ENCODE data around the gene CPNE4.

CPNE4 gene

GRCh38 chr3:131922356-131922755 is 112.5 kb downstream of the CPNE4 start:
- no peaks in the 10 kb centered on the region for H3K36me3 ChIP-seq (ENCODE audit: insufficient read depth, low read length)
- H3K4me3 ChIP-seq: no peak overlapping the region
- no peak for TF ChIP-seq POLR2AphosphoS5 (IDR thresholded peaks at IDR 0.05; ENCODE audit: borderline replicate concordance, low read depth, low read length)
- TF ChIP-seq EZH2 (IDR thresholded peaks at IDR 0.05): no peak
- no peak for TF ChIP-seq FOXP2 (optimal IDR thresholded peaks at IDR 0.05; ENCODE audit: control extremely low read depth, extremely low read length, insufficient read depth)
- no peak for DNase-seq (ENCODE audit: low read depth, low spot score)
- H3K27ac ChIP-seq: no peak overlapping the region
- H3K9ac ChIP-seq (ENCODE audit: insufficient read length): no peak overlapping the region
- no peaks in the 10 kb centered on the region for H3K9me3 ChIP-seq (ENCODE audit: low read depth, low read length)

- Histone ChIP-seq H3K4me3 (no peak overlapping the region), H3K27ac (no peak overlapping the region), H3K9ac (ENCODE audit: insufficient read length) (no peak overlapping the region), H3K36me3 (ENCODE audit: insufficient read depth, low read length) (no peaks in the 10 kb centered on the region), H3K9me3 (ENCODE audit: low read depth, low read length) (no peaks in the 10 kb centered on the region)
- no peak for TF ChIP-seq FOXP2 (optimal IDR thresholded peaks at IDR 0.05; ENCODE audit: control extremely low read depth, extremely low read length, insufficient read depth)
- no peak for TF ChIP-seq POLR2AphosphoS5 (IDR thresholded peaks at IDR 0.05; ENCODE audit: borderline replicate concordance, low read depth, low read length)
- TF ChIP-seq EZH2 (IDR thresholded peaks at IDR 0.05): no peak
- no peak for DNase-seq (ENCODE audit: low read depth, low spot score)
These were observed 117.8 kb downstream of the CPNE4 start for GRCh38 chr3:131917006-131917405.

- H3K36me3 ChIP-seq (ENCODE audit: insufficient read depth, low read length): no peaks in the 10 kb centered on the region
- no peak overlapping the region for H3K9ac ChIP-seq (ENCODE audit: insufficient read length)
- H3K4me3 ChIP-seq: no peak overlapping the region
- DNase-seq (ENCODE audit: low read depth, low spot score): no peak
- no peak overlapping the region for H3K27ac ChIP-seq
- no peaks in the 10 kb centered on the region for H3K9me3 ChIP-seq (ENCODE audit: low read depth, low read length)
- no peak for TF ChIP-seq EZH2 (IDR thresholded peaks at IDR 0.05)
- no peak for TF ChIP-seq POLR2AphosphoS5 (IDR thresholded peaks at IDR 0.05; ENCODE audit: borderline replicate concordance, low read depth, low read length)
- no peak for TF ChIP-seq FOXP2 (optimal IDR thresholded peaks at IDR 0.05; ENCODE audit: control extremely low read depth, extremely low read length, insufficient read depth)
These were observed 120.6 kb downstream of the CPNE4 start for GRCh38 chr3:131914090-131914691.

- no peak overlapping the region for H3K4me3 ChIP-seq
- TF ChIP-seq EZH2 (IDR thresholded peaks at IDR 0.05) (no peak), FOXP2 (optimal IDR thresholded peaks at IDR 0.05; ENCODE audit: control extremely low read depth, extremely low read length, insufficient read depth) (no peak), POLR2AphosphoS5 (IDR thresholded peaks at IDR 0.05; ENCODE audit: borderline replicate concordance, low read depth, low read length) (no peak)
- H3K9ac ChIP-seq (ENCODE audit: insufficient read length): no peak overlapping the region
- H3K27ac ChIP-seq: no peak overlapping the region
- no peak for DNase-seq (ENCODE audit: low read depth, low spot score)
- no peaks in the 10 kb centered on the region for H3K36me3 ChIP-seq (ENCODE audit: insufficient read depth, low read length)
- no peaks in the 10 kb centered on the region for H3K9me3 ChIP-seq (ENCODE audit: low read depth, low read length)
These were observed 122.6 kb downstream of the CPNE4 start for GRCh38 chr3:131912255-131912654.

- Histone ChIP-seq H3K4me3 (no peak overlapping the region), H3K27ac (no peak overlapping the region), H3K36me3 (ENCODE audit: insufficient read depth, low read length) (no peaks in the 10 kb centered on the region), H3K9ac (ENCODE audit: insufficient read length) (no peak overlapping the region), H3K9me3 (ENCODE audit: low read depth, low read length) (no peaks in the 10 kb centered on the region)
- peak; percentile 69 for DNase-seq (ENCODE audit: low read depth, low spot score)
- TF ChIP-seq EZH2 (IDR thresholded peaks at IDR 0.05): no peak
- no peak for TF ChIP-seq POLR2AphosphoS5 (IDR thresholded peaks at IDR 0.05; ENCODE audit: borderline replicate concordance, low read depth, low read length)
- TF ChIP-seq FOXP2 (optimal IDR thresholded peaks at IDR 0.05; ENCODE audit: control extremely low read depth, extremely low read length, insufficient read depth): no peak
These were observed 127.0 kb downstream of the CPNE4 start for GRCh38 chr3:131907796-131908195.

- Histone ChIP-seq H3K4me3 (no peak overlapping the region), H3K36me3 (ENCODE audit: insufficient read depth, low read length) (no peaks in the 10 kb centered on the region), H3K9ac (ENCODE audit: insufficient read length) (no peak overlapping the region), H3K9me3 (ENCODE audit: low read depth, low read length) (no peaks in the 10 kb centered on the region), H3K27ac (no peak overlapping the region)
- DNase-seq (ENCODE audit: low read depth, low spot score): no peak
- TF ChIP-seq EZH2 (IDR thresholded peaks at IDR 0.05): no peak
- no peak for TF ChIP-seq POLR2AphosphoS5 (IDR thresholded peaks at IDR 0.05; ENCODE audit: borderline replicate concordance, low read depth, low read length)
- no peak for TF ChIP-seq FOXP2 (optimal IDR thresholded peaks at IDR 0.05; ENCODE audit: control extremely low read depth, extremely low read length, insufficient read depth)
These were observed 130.8 kb downstream of the CPNE4 start for GRCh38 chr3:131903988-131904415.

- H3K27ac ChIP-seq: peak overlapping the region; percentile 73
- DNase-seq (ENCODE audit: low read depth, low spot score): peak; percentile 63
- TF ChIP-seq POLR2AphosphoS5 (IDR thresholded peaks at IDR 0.05; ENCODE audit: borderline replicate concordance, low read depth, low read length) (peak; percentile 32; the same call in 1 of the 2 replicates), FOXP2 (optimal IDR thresholded peaks at IDR 0.05; ENCODE audit: control extremely low read depth, extremely low read length, insufficient read depth) (no peak), EZH2 (IDR thresholded peaks at IDR 0.05) (no peak)
- no peaks in the 10 kb centered on the region for H3K36me3 ChIP-seq (ENCODE audit: insufficient read depth, low read length)
- H3K4me3 ChIP-seq: no peak overlapping the region
- no peaks in the 10 kb centered on the region for H3K9me3 ChIP-seq (ENCODE audit: low read depth, low read length)
- no peak overlapping the region for H3K9ac ChIP-seq (ENCODE audit: insufficient read length)
These were observed 133.1 kb downstream of the CPNE4 start for GRCh38 chr3:131901686-131902085.

- no peak for DNase-seq (ENCODE audit: low read depth, low spot score)
- Histone ChIP-seq H3K36me3 (ENCODE audit: insufficient read depth, low read length) (no peaks in the 10 kb centered on the region), H3K9ac (ENCODE audit: insufficient read length) (no peak overlapping the region), H3K27ac (peak overlapping the region; percentile 73), H3K9me3 (ENCODE audit: low read depth, low read length) (no peaks in the 10 kb centered on the region), H3K4me3 (no peak overlapping the region)
- TF ChIP-seq FOXP2 (optimal IDR thresholded peaks at IDR 0.05; ENCODE audit: control extremely low read depth, extremely low read length, insufficient read depth) (no peak), EZH2 (IDR thresholded peaks at IDR 0.05) (no peak), POLR2AphosphoS5 (IDR thresholded peaks at IDR 0.05; ENCODE audit: borderline replicate concordance, low read depth, low read length) (no peak)
These were observed 133.9 kb downstream of the CPNE4 start for GRCh38 chr3:131900891-131901290.

- Histone ChIP-seq H3K27ac (peak overlapping the region; percentile 2; the same call in 1 of the 2 replicates), H3K9me3 (ENCODE audit: low read depth, low read length) (no peaks in the 10 kb centered on the region), H3K4me3 (no peak overlapping the region), H3K36me3 (ENCODE audit: insufficient read depth, low read length) (no peaks in the 10 kb centered on the region), H3K9ac (ENCODE audit: insufficient read length) (no peak overlapping the region)
- DNase-seq (ENCODE audit: low read depth, low spot score): no peak
- no peak for TF ChIP-seq EZH2 (IDR thresholded peaks at IDR 0.05)
- TF ChIP-seq POLR2AphosphoS5 (IDR thresholded peaks at IDR 0.05; ENCODE audit: borderline replicate concordance, low read depth, low read length): no peak
- no peak for TF ChIP-seq FOXP2 (optimal IDR thresholded peaks at IDR 0.05; ENCODE audit: control extremely low read depth, extremely low read length, insufficient read depth)
These were observed 135.8 kb downstream of the CPNE4 start for GRCh38 chr3:131899021-131899420.

Data from SK-N-MC (cell line).